Measurements from ENCODE around the gene MESP1.

The MESP1 gene

DNA sequence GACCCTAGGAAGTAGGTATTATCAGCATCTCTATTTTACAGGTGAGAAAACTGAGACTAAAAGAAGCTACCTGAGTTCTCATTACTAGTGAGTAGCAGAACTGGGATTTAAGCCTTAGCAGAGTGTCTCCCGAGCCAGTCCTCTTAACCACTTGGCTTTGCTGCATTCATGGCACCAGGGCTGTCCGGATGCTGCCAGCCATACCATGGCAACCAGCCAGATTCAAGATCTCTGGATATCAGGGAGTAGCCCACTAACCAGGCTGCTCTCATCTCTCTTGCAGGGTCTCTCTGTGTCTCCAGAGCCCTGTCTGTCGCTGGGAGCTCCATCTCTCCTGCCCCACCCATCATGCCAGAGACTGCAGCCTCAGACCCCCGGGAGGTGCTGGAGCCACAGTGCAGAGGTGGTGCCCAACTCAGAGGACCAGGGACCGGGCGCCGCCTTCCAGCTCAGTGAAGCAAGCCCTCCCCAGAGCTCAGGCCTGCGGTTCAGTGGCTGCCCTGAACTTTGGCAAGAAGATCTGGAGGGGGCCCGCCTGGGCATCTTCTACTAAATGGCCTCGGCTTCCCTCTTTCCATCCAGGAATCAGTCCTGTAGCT lies 26.8 kb upstream of the MESP1 start:
- no peak overlapping the region for H3K27ac ChIP-seq
- TF ChIP-seq, protein P1, sequence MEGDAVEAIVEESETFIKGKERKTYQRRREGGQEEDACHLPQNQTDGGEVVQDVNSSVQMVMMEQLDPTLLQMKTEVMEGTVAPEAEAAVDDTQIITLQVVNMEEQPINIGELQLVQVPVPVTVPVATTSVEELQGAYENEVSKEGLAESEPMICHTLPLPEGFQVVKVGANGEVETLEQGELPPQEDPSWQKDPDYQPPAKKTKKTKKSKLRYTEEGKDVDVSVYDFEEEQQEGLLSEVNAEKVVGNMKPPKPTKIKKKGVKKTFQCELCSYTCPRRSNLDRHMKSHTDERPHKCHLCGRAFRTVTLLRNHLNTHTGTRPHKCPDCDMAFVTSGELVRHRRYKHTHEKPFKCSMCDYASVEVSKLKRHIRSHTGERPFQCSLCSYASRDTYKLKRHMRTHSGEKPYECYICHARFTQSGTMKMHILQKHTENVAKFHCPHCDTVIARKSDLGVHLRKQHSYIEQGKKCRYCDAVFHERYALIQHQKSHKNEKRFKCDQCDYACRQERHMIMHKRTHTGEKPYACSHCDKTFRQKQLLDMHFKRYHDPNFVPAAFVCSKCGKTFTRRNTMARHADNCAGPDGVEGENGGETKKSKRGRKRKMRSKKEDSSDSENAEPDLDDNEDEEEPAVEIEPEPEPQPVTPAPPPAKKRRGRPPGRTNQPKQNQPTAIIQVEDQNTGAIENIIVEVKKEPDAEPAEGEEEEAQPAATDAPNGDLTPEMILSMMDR (conservative IDR thresholded peaks at IDR 0.05): no peak

DNA sequence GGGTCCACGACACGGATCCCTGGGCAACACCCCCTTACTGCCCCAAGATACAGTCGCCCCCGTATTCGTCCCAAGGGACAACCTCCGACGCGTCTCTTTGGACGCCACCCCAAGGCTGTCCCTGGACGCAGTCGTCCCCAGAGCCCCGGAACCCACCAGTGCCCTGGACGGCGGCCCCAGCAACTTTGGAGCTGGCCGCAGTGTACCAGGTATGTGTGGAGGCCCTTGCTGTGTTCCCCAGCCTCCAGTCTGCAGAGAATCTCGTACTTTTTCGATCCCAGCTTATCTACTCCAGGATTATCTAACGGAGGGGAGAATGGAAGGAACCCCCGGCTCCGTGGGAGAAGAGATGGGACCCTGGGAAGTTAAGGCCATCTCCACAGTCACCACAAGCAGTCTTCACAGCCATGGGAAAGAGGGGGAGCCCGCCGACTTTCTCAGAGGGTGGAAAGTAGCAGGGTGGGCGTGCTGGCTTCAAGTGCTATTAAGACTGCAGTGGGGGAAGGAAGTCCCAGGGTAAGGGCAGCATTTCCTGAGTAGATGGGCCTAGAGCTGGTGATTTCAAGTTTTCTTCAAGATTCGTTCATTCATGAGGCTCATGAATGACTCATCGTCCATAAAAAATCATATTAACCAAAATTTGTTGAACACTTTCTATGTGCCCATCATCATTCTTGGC lies 26.2 kb upstream of the MESP1 start:
- TF ChIP-seq, protein P1 (conservative IDR thresholded peaks at IDR 0.05): no peak
- H3K27ac ChIP-seq: peak overlapping the region; percentile 74; the same call in 1 of the 2 replicates

DNA sequence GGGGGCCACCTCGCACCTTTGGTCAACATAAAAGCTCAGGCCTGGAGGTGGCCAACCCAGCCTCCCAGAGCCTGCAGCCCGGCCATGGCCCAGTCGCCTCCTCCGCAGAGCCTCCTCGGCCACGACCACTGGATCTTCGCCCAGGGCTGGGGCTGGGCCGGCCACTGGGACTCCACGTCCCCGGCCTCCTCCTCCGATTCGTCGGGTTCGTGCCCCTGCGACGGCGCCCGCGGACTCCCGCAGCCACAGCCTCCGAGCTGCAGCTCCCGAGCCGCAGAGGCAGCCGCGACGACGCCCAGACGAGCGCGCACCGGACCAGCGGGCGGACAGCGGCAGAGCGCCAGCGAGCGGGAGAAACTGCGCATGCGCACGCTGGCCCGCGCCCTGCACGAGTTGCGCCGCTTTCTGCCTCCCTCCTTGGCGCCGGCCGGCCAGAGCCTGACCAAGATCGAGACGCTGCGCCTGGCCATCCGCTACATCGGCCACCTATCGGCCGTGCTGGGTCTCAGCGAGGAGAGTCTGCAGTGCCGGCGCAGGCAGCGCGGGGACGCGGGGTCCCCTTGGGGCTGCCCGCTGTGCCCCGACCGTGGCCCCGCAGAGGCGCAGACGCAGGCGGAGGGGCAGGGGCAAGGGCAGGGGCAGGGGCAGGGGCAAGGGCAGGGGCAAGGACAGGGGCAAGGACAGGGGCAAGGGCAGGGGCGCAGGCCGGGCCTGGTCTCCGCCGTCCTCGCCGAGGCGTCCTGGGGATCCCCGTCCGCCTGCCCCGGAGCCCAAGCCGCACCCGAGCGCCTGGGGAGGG lies 25.4 kb upstream of the MESP1 start, which contains the start of gene MESP2:
Gene MESP2, plus strand, starts transcription at position 59 of the 799 bp plus-strand sequence. Its CDS starts 26 bp downstream, at position 85.
- H3K27ac ChIP-seq: peak within 1 kb of the TSS; percentile 74
- TF ChIP-seq, protein P1 (conservative IDR thresholded peaks at IDR 0.05): peak; percentile 65

DNA sequence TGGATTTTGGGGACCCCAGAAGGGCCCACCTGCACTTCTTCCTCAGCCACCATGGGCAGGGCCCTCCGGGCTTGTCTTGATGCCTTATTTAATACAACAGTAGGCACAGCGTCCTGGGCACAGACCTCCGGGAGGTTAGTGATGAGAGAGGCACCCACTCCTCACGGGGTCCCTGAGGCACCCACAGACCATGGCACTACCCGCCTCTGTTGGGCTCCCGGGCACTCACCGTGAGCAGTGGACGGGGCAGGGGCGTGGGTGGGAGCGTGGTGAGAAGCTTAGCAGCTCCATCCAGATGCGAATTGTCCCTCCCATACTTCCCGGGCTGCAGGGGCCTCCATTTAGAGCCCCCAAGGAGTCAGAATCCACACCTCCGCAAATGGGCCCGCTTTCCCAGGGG lies 24.8 kb upstream of the MESP1 start:
- peak overlapping the region; percentile 74 for H3K27ac ChIP-seq
- TF ChIP-seq, protein P1 (conservative IDR thresholded peaks at IDR 0.05): no peak

- H3K27ac ChIP-seq: no peak overlapping the region
- TF ChIP-seq, protein P1 (conservative IDR thresholded peaks at IDR 0.05): no peak
Measured at GRCh38 chr15:89774492-89774891, 23.4 kb upstream of the MESP1 start.

DNA sequence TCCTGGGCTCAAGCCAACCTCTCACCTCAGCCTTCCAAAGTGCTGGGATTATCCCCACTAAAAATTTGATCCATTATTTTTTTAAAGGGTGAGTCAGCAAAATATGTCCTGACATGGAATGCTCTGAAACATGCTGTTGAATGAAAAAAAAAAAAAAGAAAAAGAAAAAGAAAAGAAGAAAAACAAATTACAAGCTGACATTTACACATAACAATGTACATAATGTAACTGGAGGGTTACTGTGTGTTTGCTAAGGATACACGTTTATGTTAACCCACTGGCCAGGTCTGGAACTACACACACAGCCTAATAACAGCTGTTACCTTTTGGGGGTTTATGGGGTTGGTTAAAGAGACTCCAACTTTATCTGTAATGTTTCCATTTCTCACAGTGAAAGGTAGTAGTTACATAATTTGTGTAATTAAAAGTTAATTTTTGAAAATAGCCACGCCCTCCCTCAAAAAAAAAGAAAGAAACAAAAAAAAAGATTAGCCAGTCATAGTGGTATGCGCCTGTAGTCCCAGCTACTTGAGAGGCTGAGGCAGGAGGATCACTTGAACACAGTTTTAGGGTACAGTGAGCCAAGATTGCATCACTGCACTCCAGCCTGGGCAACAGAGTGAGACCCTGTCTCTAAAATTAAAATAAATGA lies 22.0 kb upstream of the MESP1 start:
- peak overlapping the region; percentile 54 for H3K27ac ChIP-seq
- TF ChIP-seq, protein P1 (conservative IDR thresholded peaks at IDR 0.05): peak; percentile 70

DNA sequence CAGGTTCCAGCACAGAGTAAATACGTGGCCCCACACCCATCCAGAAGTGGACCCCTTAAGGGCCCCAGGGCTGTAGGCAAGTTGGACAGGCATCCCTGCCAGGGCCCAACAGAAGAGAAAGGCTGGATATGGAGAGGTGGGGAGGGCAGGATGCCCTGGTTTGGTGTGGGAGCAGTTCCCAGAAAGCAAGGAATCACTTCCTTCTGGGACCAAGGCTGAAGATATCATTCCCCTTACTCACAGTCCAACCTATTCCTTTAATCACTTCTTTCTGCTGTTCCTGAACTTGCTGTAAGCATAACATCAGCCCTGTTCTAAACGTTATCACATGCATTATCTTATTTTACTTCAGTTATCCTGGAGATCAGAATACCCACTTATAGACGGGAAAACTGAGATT lies 19.0 kb upstream of the MESP1 start:
- H3K27ac ChIP-seq: no peak overlapping the region
- TF ChIP-seq, protein P1 (conservative IDR thresholded peaks at IDR 0.05): no peak

Data from VCaP (cell line).